Effector memory CD4-positive, alpha-beta T cell (primary cell): ENCODE measurements around the gene PALB2.
"Not testable (repeated sequence)": the region's sequence is repeated elsewhere in the genome, so short reads cannot be mapped to it uniquely, and the experiment has no call there.

Experiments used
- DNase-seq, 3 donors: peaks; one replicate each; pipeline ENCODE4 v3.0.0-alpha.2; 2020
- H3K27ac ChIP-seq: 2 replicates; pipeline ENCODE4 v1.7.0; 2013; ENCODE audit warnings: mild to moderate bottlenecking, low read length, moderate library complexity; ENCODE audit not compliant: insufficient read depth, poor library complexity, severe bottlenecking
- H3K27me3 ChIP-seq: replicated peaks from 2 replicates; pipeline ENCODE4 v1.7.0; 2013; ENCODE audit warnings: mild to moderate bottlenecking, low read length; ENCODE audit not compliant: insufficient read depth, control insufficient read depth, poor library complexity, severe bottlenecking
- H3K36me3 ChIP-seq: 2 replicates; pipeline ENCODE4 v1.7.0; 2013; ENCODE audit warnings: mild to moderate bottlenecking, low read length, moderate library complexity; ENCODE audit not compliant: control insufficient read depth, insufficient read depth
- H3K4me1 ChIP-seq: 2 replicates; pipeline ENCODE4 v1.7.0; 2013; ENCODE audit warnings: low read length, mild to moderate bottlenecking; ENCODE audit not compliant: control insufficient read depth, insufficient read depth, poor library complexity, severe bottlenecking
- H3K4me3 ChIP-seq: 2 replicates; pipeline ENCODE4 v1.7.0; 2013; ENCODE audit warnings: low read length, low read depth, mild to moderate bottlenecking; ENCODE audit not compliant: insufficient read depth, poor library complexity, severe bottlenecking
- H3K9me3 ChIP-seq: 2 replicates; pipeline ENCODE4 v1.7.0; 2013; ENCODE audit warnings: mild to moderate bottlenecking, low read length, moderate library complexity; ENCODE audit not compliant: control insufficient read depth

Gene PALB2

DNA sequence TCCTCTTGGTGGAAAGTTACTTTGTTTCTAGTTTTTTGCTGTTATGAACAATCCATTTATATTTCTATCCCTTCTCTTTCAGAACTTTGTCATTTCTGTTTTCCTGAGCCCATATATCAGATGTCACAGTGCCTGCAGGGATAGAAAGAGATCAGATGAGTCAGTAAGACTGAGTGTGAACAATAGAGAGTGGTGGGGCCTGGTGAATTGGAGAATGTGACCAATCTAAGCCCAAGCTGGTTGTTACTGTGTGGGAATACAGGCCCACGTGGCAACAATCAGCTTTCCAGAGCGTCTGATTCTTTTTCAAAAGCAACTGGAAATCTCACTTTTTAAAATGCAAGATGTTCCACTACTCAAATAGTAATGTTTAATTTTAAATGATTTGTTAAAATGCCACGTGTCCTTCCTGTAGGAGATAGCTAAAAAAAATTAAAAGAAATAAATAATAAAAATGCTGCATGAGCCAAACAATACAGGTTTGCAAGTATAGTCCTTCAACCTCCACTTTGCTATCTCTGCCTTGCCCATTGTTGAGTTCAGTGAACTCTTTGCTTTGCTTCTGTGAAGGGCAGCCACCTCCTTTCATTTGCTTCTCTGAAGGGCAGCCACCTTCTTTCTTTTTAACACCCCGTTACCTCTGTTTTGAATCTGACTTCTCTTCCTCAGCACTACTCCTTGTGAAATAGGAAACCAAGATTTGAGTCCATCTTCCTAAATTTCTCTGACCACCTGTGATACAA is 9.7 kb upstream of the PALB2 start:
- H3K9me3 ChIP-seq: no peaks in the 10 kb centered on the region
- no peaks in the 10 kb centered on the region for H3K4me1 ChIP-seq
- no peak overlapping the region for H3K27ac ChIP-seq
- no peaks in the 10 kb centered on the region for H3K27me3 ChIP-seq
- no peak overlapping the region for H3K4me3 ChIP-seq
- no peak for DNase-seq
- H3K36me3 ChIP-seq: peaks cover 19% of the 10 kb centered on the region

DNA sequence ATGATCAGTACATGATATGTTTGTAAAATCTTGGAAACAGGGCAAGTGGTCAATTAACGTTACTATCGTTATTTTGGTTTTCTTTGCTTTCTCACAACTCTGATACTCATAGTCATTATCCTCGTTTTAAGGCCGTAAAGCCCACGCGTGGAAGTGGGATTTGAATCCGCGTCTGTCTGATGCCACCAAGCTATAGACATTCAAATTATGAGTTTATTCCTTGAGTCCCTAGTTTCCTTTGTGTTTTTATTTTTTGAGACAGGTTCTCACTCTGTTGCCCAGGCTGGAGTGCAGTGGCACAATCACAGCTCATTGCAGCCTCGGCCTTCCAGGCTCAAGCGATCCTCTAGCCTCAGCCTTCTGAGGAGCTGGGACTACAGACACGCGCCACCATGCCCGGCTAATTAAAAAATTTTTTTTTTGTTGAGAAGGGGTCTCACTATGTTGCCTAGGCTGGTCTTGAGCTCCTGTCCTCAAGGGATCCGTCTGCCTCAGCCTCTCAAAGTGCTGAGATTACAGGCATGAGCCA is 1.2 kb upstream of the PALB2 start:
- H3K27ac ChIP-seq: no peak overlapping the region
- peak overlapping the region; percentile 91 for H3K4me3 ChIP-seq
- no peaks in the 10 kb centered on the region for H3K9me3 ChIP-seq
- H3K27me3 ChIP-seq: no peaks in the 10 kb centered on the region
- peaks cover 7% of the 10 kb centered on the region for H3K4me1 ChIP-seq
- no peak for DNase-seq
- peaks cover 8% of the 10 kb centered on the region for H3K36me3 ChIP-seq

DNA sequence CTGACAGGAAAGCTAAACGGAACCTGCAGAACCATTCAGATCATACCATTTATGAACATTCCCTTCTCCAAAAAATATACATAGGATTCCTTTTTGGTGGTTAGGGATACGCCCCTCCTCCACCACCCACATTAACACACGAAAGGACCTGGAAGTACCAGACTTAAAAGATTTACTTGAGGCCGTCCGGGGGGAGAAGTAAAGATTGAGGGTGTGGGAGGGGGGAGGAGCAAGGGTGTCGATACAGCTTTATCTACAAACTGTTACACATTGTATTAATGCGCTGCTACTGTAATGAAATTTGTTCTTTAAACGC is 537 bp downstream of the PALB2 start:
- peak overlapping the region; percentile 80 for H3K27ac ChIP-seq
- no peak for DNase-seq
- H3K27me3 ChIP-seq: no peaks in the 10 kb centered on the region
- H3K4me3 ChIP-seq: peak overlapping the region; percentile 91
- H3K4me1 ChIP-seq: peaks cover 7% of the 10 kb centered on the region
- H3K9me3 ChIP-seq: no peaks in the 10 kb centered on the region
- peaks cover 6% of the 10 kb centered on the region for H3K36me3 ChIP-seq

DNA sequence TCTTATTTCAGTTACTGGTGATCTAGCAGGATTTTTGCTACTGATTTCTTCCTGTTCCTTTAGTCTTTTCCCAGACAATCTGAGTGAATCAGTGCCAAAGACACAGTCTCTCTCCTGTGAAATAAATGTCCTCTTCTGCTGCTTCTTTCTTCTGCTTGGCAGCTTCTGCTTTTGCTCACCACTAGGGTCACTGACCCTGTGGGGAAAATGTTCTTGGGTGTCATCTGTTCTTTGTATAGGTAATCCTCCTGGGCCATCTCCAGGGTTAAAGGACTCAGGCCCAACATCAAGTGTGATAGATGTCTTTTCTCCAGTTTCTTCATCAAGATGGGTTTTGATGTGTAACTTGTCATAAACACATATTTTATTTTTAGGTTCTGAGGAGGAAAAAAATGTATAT is 5.2 kb downstream of the PALB2 start:
- Histone ChIP-seq H3K27ac (no peak overlapping the region), H3K27me3 (no peaks in the 10 kb centered on the region), H3K4me1 (peaks cover 7% of the 10 kb centered on the region), H3K4me3 (no peak overlapping the region), H3K9me3 (no peaks in the 10 kb centered on the region), H3K36me3 (peaks cover 10% of the 10 kb centered on the region)
- no peak for DNase-seq

DNA sequence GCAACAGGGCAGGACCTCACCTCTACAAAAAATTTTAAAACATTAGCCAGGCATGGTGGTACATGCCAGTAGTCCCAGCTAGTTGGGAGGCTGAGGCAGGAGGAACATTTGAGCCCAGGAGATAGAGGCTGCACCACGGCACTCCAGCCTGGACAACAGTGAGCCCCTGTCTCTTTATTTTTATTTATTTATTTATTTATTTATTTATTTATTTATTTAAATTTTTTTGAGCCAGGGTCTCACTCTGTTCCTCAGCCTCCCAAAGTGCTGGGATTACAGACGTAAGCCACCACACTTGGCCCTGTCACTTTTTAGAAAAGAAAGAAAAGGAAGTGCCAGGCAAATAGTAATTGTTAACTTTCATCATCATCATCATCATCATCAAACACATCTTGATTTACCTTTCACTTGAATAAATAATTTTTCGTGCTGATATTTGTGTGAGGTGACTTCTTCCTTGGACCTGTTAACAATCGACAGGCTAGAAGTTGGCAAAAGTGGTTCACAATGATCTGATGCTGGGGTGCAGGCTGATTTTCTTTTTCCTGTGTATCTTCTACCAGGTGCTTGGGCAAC is 6.6 kb downstream of the PALB2 start:
- peaks cover 19% of the 10 kb centered on the region for H3K36me3 ChIP-seq
- no peak overlapping the region for H3K4me3 ChIP-seq
- no peak overlapping the region for H3K27ac ChIP-seq
- H3K9me3 ChIP-seq: no peaks in the 10 kb centered on the region
- H3K4me1 ChIP-seq: no peaks in the 10 kb centered on the region
- H3K27me3 ChIP-seq: no peaks in the 10 kb centered on the region
- DNase-seq: no peak

DNA sequence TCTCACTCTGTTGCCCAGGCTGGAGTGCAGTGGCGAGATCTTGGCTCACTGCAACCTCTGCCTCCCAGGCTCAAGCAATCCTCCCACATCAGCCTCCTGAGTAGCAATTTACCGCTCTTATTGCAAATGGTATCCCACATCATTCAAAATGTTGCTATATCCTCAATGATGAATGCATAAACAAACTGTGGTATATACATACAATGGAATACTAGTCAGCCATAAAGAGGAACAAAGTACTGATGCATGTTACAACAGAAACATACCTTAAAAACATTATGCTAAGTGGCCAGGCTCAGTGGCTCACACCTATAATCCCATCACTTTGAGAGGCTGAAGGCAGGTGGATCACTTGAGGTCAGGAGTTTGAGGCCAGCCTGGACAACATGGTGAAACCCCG is 9.2 kb downstream of the PALB2 start:
- H3K4me3 ChIP-seq, H3K27ac ChIP-seq, H3K4me1 ChIP-seq, H3K9me3 ChIP-seq, H3K27me3 ChIP-seq, DNase-seq: not testable (repeated sequence)
- peaks cover 26% of the 10 kb centered on the region for H3K36me3 ChIP-seq

DNA sequence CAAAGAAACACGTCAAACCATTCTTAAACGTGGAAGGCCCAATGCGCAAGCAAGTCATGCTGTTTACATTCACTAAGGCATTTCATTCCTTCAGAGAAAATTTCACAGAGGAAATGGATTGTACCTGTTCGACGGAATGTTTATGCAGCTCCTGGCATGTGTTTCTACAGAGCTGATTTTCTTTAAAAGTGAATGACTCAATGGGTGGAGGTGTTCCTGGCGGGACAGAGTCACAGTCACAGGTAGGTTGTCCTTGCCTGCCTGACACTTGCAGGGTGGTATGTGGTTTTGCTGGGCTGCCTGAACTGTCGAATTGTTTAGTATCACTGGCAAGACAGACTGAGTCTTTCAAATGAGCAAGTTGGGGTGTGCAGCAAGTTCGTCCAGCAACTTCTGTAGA is 11.6 kb downstream of the PALB2 start:
- DNase-seq: no peak
- no peaks in the 10 kb centered on the region for H3K4me1 ChIP-seq
- peaks cover 28% of the 10 kb centered on the region for H3K36me3 ChIP-seq
- no peaks in the 10 kb centered on the region for H3K9me3 ChIP-seq
- H3K27ac ChIP-seq: no peak overlapping the region
- no peaks in the 10 kb centered on the region for H3K27me3 ChIP-seq
- no peak overlapping the region for H3K4me3 ChIP-seq

DNA sequence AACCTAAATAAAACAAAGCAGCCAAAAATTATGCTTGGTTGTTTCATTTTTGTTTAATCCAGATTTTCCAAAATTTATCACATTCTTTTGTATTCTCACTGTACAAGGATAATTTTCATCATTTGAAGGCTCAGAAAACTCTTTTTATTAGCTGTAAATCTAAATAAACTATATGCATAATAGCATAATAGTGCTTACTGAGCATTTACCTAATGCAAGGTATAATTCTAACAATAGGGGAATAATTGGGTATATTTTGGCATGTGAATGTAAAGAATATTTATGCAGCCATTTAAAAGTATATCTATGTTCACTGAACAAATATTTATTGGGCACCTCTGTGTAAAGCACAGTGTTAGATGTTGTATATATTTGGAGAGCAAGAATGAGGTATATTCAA is 17.0 kb downstream of the PALB2 start:
- DNase-seq: no peak
- H3K4me3 ChIP-seq: no peak overlapping the region
- H3K9me3 ChIP-seq: no peaks in the 10 kb centered on the region
- no peak overlapping the region for H3K27ac ChIP-seq
- no peaks in the 10 kb centered on the region for H3K4me1 ChIP-seq
- H3K27me3 ChIP-seq: no peaks in the 10 kb centered on the region
- peaks cover 50% of the 10 kb centered on the region for H3K36me3 ChIP-seq

DNA sequence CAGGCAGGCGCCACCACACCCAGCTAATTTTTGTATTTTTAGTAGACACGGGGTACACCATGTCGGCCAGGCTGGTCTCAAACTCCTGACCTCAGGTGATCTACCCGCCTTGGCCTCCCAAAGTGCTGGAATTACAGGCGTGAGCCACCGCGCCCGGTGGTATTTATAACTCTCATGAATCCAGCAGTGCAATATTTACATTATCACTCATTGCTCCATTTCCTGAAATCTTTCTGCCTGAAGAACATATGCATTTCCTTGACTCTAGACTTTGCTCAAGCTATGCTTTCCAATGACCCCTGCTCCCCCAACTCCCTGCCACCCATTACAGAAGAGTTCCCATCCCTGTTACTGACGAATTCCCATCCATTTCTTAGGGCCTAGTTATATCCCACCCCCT is 25.3 kb downstream of the PALB2 start:
- H3K4me1 ChIP-seq: no peaks in the 10 kb centered on the region
- no peaks in the 10 kb centered on the region for H3K9me3 ChIP-seq
- H3K36me3 ChIP-seq: peaks cover 15% of the 10 kb centered on the region
- no peak overlapping the region for H3K27ac ChIP-seq
- H3K27me3 ChIP-seq: no peaks in the 10 kb centered on the region
- DNase-seq: no peak
- H3K4me3 ChIP-seq: no peak overlapping the region

DNA sequence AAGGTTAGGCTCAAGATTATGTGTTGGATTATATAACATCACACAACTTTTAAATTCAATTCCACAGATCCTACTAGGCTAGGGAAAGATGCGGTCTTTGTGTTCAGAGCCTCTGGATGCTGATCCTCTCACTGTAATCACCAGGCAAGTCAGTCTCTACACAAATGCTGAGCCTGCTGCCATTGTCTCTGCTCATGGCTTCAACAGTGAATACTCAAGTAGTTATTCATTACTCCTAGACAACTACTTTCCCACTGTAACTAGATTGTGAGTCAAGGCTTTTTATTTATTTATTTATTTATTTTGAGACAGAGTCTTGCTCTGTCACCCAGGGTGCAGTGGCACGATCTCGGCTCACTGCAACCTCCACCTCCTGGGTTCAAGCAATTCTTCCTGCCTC is 29.2 kb downstream of the PALB2 start:
- Histone ChIP-seq H3K9me3 (no peaks in the 10 kb centered on the region), H3K4me3 (no peak overlapping the region), H3K27me3 (no peaks in the 10 kb centered on the region), H3K27ac (no peak overlapping the region), H3K4me1 (no peaks in the 10 kb centered on the region), H3K36me3 (peaks cover 9% of the 10 kb centered on the region)
- no peak for DNase-seq
